GM12864 (cell line): ENCODE data around the gene EYA2.

Source experiments
- DNase-seq: peaks from one replicate; pipeline ENCODE4 v3.0.0-alpha.2; 2011; ENCODE audit warnings: low read depth
- H3K4me3 ChIP-seq: 2 replicates; pipeline ENCODE4 v1.5.1; 2011; ENCODE audit warnings: mild to moderate bottlenecking, low read depth, low read length, control low read depth
- TF ChIP-seq, protein P1 (sequence below): IDR thresholded peaks from 2 replicates; pipeline ENCODE4 v1.5.1; 2011; ENCODE audit warnings: low read depth, mild to moderate bottlenecking, moderate library complexity, low read length, control low read depth, inconsistent platforms; ENCODE audit errors: missing control alignments

Gene EYA2

DNA sequence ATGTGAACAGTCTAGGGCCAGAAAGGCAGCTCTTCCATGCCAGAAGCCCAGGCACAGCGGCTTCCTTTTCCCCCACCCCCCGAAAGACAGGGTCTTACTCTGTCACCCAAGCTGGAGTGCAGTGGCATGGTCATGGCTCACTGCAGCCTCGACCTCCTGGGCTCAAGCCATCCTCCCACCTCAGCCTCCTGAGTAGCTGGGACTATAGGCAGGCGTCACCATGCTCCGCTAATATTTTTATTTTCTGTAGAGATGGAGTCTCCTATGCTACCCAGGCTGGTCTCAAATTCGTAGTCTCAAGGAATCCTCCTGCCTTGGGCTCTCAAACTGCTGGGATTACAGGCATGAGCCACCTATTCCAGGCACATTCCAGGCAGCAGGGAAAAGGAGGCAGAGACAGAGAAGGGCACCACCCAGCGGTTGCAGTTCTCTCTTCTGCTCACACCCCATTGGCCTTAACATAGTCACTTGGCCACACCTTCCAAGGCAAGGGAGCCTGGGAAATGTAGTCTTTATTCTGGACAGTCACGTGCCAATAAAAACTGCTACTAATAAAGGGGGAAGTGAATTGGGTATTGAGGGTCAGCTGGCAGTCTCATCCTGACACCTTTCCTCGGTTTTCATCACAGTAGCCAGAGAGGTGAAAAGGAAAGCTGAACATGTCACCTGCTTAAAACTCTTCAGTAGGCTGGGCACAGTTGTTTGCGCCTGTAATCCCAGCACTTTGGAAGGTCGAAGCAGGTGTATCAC lies 255.9 kb downstream of the EYA2 start:
- TF ChIP-seq, protein P1, sequence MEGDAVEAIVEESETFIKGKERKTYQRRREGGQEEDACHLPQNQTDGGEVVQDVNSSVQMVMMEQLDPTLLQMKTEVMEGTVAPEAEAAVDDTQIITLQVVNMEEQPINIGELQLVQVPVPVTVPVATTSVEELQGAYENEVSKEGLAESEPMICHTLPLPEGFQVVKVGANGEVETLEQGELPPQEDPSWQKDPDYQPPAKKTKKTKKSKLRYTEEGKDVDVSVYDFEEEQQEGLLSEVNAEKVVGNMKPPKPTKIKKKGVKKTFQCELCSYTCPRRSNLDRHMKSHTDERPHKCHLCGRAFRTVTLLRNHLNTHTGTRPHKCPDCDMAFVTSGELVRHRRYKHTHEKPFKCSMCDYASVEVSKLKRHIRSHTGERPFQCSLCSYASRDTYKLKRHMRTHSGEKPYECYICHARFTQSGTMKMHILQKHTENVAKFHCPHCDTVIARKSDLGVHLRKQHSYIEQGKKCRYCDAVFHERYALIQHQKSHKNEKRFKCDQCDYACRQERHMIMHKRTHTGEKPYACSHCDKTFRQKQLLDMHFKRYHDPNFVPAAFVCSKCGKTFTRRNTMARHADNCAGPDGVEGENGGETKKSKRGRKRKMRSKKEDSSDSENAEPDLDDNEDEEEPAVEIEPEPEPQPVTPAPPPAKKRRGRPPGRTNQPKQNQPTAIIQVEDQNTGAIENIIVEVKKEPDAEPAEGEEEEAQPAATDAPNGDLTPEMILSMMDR: peak; percentile 53
- H3K4me3 ChIP-seq: no peak overlapping the region
- DNase-seq: peak; percentile 3

DNA sequence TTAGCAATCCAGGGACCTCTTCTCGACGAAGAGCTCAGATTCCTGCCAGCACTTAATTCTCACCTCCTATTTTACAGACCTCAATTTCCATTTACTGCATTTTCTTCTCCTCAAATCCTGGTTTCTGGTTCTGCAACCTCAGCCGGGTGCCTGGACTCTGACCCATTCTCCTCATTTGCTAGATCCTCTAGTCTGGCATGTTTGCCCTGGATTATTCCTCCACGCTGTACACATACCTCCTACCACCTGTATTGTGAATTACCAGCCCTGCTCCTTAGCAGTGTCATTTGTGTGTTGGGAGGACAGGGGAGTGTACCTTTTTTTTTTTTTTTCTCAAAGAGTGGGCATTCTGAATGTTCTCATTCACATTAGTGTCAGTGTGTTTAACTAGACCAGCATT lies 257.4 kb downstream of the EYA2 start:
- TF ChIP-seq, protein P1: no peak
- no peak for DNase-seq
- H3K4me3 ChIP-seq: no peak overlapping the region

DNA sequence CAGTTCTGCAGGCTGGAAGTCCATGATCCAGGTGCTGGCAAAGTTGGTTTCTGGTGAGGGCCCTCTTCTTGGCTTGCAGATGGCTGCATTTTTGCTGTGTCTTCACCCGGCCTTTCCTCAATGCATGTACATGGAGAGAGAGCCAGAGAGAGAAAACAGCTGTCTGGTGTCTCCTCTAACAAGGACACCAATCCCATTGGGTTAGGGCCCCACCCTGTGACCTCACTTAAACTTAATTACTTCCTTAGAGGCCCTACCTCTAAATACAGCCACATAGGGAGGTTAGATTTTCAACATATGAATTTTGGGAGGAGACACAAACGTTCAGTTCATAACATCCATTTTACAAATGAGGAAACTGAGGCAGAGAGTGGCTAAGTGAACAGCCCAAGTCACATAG lies 259.4 kb downstream of the EYA2 start:
- no peak overlapping the region for H3K4me3 ChIP-seq
- DNase-seq: no peak
- TF ChIP-seq, protein P1: no peak

DNA sequence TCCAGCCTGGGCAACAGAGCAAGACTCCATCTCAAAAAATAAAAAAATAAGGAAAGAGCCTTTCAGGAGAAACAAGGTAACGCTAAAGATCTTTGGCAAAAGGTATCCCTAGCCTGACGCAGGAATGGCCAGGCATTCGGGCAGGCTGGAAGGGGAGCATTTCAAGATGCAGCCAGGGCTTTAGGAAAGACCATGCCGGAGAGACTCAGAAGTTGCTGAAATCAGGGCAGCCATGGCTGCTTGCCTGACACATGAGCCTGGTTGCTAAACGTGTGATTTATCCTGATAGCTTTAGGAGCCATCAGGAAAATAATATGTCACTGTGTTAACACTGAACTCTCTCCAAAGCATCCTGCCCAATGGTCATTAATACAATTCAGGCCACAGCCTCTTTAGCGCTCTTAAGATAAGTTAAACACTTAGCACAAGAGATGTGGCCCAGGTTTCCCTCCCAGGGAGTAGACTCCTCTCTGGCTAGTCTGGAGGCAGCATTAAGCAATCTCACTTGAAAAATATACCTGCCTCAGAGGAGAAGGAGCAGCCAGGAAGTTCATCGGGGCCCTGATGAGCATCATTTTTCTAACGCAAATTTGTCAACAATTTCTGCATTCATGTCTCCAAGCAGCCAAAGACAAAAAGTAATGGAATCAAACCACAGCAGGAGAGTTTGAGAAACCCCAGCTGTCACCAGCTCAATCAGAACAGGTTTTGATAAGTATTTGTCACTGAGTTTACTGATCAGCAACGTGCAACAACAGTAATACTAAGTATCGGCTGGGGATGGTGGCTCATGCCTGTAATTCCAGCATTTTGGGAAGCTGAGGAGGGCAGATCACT lies 261.9 kb downstream of the EYA2 start:
- H3K4me3 ChIP-seq: no peak overlapping the region
- DNase-seq: no peak

DNA sequence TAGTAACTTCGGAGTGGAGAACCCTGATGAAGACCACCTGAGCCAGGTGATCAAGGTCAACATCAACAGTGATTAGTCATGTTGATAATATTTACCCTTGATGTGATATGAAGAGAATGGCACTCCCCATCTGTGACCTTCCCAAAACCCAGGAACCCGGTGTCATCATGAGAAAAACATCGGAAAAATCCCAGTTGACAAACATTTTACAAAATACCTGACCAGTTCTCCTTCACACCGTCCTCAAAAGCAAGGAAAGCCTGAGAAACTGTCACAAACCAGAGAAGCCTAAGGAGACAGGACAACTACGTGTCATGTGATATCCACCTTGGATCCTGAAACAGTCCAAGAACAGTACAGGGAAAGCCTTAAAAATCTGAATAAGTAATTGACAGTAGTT lies 264.5 kb downstream of the EYA2 start:
- no peak for DNase-seq
- no peak overlapping the region for H3K4me3 ChIP-seq
- TF ChIP-seq, protein P1: no peak

More for the DNA sequence above, 261.9 kb downstream of the EYA2 start:
- TF ChIP-seq, protein P1: no peak

DNA sequence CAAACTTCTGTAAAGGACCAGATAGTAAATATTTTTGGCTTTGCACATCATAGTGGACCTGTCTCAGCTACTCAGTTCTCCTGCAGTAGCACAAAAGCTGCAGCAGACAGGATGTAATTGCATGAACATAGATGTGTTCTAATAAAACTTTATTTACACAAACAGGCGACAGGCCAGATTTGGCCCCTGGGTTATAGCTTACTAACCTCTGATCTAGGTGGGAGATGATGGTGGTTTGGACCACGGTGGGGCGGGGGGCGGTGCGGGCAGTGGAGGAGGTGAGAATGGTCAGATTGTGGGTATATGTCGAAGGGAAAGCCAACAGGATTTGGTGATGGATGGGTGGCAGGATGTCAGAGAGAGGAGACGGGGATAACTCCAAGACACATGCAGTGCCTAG lies 265.6 kb downstream of the EYA2 start:
- TF ChIP-seq, protein P1: no peak
- H3K4me3 ChIP-seq: no peak overlapping the region
- no peak for DNase-seq
